HuH-7.5 (cell line): ENCODE measurements around the gene TENM4.

Source experiments
- DNase-seq: peaks from one replicate; pipeline ENCODE4 v3.0.0; 2011; ENCODE audit warnings: low spot score

Gene TENM4

GRCh38 chr11:78691215-78691614 is 749.6 kb downstream of the TENM4 start:
- DNase-seq = no peak

DNA sequence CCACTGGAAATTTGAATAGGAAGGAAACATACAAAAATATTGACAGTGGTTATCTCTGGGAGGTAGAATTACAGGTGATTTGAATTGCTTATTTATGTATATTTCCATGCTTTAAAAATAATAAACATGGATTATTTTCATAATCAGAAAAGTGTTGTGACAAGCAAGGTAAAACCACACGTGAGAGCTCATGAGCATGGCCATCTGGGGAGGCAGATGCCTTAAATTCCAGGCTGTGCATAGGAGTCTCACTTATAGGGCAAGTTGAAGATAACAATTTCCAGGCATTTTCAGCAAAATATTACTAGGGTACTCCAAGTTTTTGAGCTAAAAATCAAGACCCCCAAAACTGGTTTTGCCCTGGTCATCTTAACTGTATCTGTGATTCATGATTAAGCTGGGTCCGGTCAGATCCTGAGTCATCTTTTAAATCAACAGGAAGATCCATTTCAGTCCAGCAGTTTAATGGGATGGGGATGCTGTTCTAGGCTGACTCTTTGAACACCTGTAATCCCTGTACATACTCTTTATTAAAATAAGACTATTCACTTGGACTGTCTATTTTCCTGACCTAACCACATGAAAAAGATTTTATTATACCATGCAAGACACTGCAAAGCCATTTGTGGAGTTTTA is 750.4 kb downstream of the TENM4 start:
- no peak for DNase-seq

DNA sequence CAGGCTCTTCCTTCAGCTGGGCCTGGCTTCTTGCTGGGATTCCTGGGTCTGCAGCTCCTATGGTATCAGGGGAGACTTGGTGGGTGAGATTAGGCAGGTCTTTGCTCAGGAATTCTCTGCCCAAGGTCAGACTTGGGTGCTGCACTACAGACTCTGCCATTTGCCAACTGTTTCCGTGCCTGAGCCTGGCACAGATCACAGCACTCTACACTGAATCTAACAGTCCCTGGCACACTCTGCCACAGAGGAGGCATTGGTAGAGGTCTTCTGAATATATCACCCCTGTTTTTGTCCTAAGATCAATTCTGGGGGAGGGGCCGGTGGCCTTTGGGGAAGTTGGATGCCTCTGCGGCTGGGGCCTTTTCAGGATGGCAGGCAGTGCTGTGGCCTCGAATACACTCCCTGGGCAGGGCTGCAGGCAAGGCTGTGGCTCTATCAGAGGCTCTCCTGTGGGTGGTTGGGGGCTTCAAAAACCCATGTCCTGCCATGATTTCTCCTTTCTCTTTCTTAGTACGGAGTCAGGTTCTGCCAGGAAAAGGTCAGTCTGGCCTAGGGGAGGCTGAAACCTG is 751.2 kb downstream of the TENM4 start:
- no peak for DNase-seq

DNA sequence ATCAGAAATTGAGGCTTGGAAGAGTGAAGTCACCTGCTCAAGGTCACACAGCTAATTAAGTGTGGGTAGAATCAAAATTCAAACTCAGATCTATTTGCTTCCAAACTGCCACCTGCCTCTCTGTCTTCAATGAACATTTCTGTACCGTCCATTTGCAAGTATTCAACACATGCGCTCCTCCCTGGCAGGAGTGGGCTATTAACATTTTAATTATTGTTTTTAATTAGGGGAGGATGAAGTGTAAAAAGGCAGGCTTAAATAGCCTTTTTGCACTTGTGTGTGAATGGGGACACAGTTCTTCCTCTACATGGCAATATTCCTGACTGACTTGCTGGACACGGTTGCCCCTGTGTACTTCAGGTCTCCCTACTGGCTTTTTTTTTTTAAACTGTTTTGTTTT is 751.7 kb downstream of the TENM4 start:
- no peak for DNase-seq

DNA sequence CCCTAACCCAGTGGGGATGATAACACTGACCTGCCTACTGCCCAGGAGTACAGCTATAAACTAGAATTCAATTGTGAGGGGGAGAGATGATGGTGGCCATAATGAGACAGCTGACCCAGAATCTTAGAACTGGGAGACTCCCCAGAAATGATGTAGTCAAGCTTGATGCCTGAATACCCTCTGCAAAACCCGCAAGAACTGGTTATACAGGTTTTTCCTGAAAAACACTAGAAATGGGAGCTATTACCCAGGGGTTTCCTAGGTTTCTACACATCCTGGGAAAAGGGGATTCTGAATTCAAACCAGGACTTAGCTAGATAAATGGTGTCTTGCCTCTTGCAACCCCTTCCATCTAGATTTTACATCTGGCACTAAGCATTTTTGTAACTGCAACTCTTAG is 752.4 kb downstream of the TENM4 start:
- DNase-seq = no peak

- no peak for DNase-seq
These were observed 755.7 kb downstream of the TENM4 start for GRCh38 chr11:78685156-78685555.

- no peak for DNase-seq
These were observed 756.5 kb downstream of the TENM4 start for GRCh38 chr11:78684377-78684776.

DNA sequence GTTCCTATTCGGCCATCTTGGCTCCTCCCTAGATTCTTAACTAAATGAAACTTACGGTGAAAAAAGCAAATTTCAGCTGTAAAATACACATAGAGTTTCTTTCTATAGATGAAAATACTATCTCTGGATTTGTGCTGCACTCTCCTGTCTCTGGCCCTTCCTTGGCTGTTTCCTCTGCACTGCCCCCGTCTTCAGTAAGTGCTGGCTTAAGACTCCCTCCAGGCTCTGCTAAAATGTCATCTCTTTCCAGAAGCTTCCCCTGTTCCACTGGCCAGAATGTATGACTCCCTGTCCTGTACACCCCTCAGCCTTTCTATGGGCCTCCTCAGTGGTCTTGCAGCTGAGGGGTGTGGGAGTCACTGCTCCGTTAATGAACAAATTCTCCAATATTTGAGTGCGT is 757.1 kb downstream of the TENM4 start:
- DNase-seq = no peak

- DNase-seq = no peak
These were observed 764.7 kb downstream of the TENM4 start for GRCh38 chr11:78676026-78676557.

DNA sequence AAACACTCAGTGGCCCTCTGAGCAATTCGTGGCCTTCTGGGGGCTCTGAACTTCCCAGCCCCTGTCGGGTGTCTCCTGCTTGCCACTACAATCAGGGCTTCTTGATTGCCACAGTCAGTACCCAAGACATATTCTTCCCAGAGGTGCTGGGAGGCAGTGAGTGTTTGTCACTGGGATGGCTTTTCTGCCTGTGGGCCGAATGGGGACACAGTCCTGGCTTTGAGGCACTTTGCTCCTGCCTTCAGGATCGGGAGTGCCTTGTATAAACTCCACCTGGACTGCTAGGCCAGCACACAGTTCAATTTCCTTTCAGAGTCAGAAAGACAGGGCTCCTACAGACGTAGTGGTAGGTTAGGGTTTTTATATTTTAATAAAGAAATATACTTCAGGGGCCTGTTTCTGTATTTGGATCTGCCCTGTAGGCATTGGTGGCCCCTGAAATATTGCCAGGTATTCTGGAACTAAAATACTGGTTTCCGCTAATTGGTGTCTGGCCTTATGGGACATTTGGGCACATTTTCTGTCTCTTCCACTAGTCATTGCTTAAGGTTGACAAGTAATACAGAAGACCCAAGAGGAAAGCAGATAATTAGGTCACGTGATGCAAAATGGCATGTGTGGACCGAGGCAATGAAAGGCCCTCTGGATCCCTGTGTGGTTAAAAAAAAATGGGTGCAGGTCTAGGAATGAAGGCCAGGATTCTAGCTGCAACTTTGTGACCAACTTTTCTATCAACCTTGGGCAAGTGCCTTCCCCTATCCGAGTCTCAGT is 767.8 kb downstream of the TENM4 start:
- no peak for DNase-seq

DNA sequence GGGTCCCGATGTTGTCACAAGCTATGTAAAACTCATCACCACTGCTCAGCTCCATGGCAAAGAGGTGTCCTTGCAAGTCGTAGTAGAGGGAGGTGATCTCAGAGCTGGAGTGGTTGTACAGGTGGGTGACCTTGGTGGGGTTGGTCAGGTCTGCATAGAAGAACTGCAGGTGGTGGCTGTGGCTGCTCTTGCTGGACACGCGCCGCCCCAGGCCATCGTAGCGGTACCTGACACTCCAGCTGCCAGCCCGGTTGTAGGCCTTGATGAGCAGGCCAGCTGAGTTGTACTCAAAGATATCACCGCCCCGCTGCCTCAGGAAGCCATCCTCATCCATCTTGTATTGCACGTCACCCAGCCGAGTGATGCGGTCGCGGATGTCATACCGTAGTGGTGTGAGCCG is 771.6 kb downstream of the TENM4 start:
- DNase-seq = no peak

GRCh38 chr11:78667461-78667860 is 773.4 kb downstream of the TENM4 start:
- DNase-seq = no peak

GRCh38 chr11:78666675-78667160 is 774.1 kb downstream of the TENM4 start:
- no peak for DNase-seq

GRCh38 chr11:78664636-78665035 is 776.2 kb downstream of the TENM4 start:
- DNase-seq = no peak

GRCh38 chr11:78662811-78663210 is 778.0 kb downstream of the TENM4 start:
- DNase-seq = no peak

GRCh38 chr11:78660471-78660870 is 780.4 kb downstream of the TENM4 start:
- no peak for DNase-seq

- no peak for DNase-seq
These were observed 781.2 kb downstream of the TENM4 start for GRCh38 chr11:78659326-78660270.

DNA sequence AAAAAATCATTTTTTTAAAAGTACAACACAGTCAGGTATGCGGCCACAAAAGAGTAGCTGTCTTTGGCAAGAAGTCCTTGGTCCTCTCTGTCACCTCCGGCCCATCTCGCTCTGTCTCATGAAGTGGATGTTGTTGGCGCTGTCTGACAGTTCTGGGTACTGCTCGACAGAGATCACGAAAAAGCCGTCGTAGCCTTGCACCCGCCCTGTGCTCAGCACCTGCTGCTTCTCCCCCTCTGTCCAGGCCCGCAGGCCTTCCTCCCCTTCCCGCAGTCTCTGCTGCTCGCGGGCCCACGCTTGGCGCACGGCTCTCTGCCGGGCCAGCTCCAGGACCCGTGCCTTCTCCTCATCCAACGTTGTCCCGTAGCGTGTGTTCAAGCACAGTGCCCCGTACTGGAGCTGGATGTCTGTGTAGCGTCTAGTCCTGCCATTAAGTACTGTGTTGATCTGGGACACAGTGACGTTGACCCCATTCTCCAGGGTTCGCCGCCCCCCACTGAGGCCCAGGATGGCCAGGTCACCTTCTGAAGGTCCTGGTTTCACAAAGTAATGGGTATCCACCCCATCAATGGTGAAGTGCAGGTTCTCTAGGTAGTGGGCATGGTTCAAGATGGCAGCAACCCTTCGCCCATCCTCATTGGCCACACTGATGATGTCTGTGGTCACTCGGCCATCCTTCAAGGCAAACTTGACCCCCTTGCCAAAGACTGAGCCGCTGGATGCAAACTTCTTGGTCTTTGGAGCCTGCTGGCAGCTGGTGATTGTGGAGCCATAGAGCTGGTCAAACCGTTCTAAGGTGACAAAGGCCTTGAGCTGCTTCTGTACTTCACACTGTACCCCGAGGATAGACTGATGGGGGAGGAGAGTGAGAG is 782.6 kb downstream of the TENM4 start:
- DNase-seq = no peak

- no peak for DNase-seq
These were observed 783.4 kb downstream of the TENM4 start for GRCh38 chr11:78657441-78657840.

DNA sequence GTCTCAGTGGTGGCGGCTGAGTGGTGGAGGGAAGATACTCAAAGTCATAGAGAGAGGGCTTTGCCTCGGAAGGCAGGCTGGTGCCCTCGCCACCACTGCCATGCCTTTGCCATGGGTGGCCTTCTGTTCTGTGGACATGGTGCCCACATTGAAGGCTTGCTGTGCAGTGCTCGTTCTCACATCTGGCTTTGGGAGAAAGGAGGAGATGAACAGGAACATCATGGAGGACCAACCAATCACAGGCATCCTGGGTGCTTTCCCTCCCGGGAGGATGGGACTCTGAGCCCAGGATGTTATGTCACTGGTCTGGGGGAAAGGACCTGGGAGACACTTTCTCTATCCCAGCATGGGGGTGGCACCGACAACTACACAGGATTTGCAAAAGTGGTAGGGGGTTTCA is 783.8 kb downstream of the TENM4 start:
- no peak for DNase-seq

- DNase-seq = no peak
These were observed 784.5 kb downstream of the TENM4 start for GRCh38 chr11:78656327-78656726.
